ENCODE results near the gene CBR3. TPM values are rescaled to one million over a fixed set of nuclear protein-coding genes. Genes with fewer than 3 reads are reported as not detected.
A peak's percentile ranks its signal among the peaks of the same experiment; 100 is the strongest.
"Not testable (repeated sequence)": the region's sequence is repeated elsewhere in the genome, so short reads cannot be mapped to it uniquely, and the experiment has no call there.

CBR3 gene
- polyA plus RNA-seq (2013, experiment 1 of 2), result 0.41 TPM
- 0.66 TPM for polyA plus RNA-seq (2013, experiment 2 of 2)

- H3K4me3 ChIP-seq (ENCODE audit: extremely low read depth, insufficient read depth, low read length, poor library complexity, severe bottlenecking), result peak within 1 kb of the TSS; percentile 42
- no peaks in the 10 kb centered on the region for H3K4me1 ChIP-seq (ENCODE audit: control insufficient read depth, insufficient read depth, low read length, poor library complexity, severe bottlenecking)
- 1 to 2% methylated on average over 53 of the region's 53 CpGs for WGBS, 2 experiments (ENCODE audit: insufficient coverage in 2 of 2)
- H3K27ac ChIP-seq (ENCODE audit: low read depth, low read length, severe bottlenecking), result no peak within 1 kb of the TSS
- no peaks in the 10 kb centered on the region for H3K36me3 ChIP-seq (ENCODE audit: control insufficient read depth, insufficient read depth, low read length)
- no peaks in the 10 kb centered on the region for H3K9me3 ChIP-seq (ENCODE audit: control insufficient read depth, low read length)
These were observed at the start of gene CBR3 for GRCh38 chr21:36134803-36135390. CBR3 (plus strand) TSS chr21:36135079; CDS start chr21:36135193, 114 bp downstream.

- Histone ChIP-seq H3K4me3 (ENCODE audit: extremely low read depth, insufficient read depth, low read length, poor library complexity, severe bottlenecking) (no peak overlapping the region), H3K4me1 (ENCODE audit: control insufficient read depth, insufficient read depth, low read length, poor library complexity, severe bottlenecking) (no peaks in the 10 kb centered on the region), H3K9me3 (ENCODE audit: control insufficient read depth, low read length) (no peaks in the 10 kb centered on the region), H3K36me3 (ENCODE audit: control insufficient read depth, insufficient read depth, low read length) (no peaks in the 10 kb centered on the region), H3K27ac (ENCODE audit: low read depth, low read length, severe bottlenecking) (no peak overlapping the region)
- WGBS, 2 experiments (ENCODE audit: insufficient coverage in 2 of 2), result 66 to 93% methylated on average over 3 to 4 of the region's 6 CpGs
These were observed 47.3 kb upstream of the CBR3 start for GRCh38 chr21:36087362-36088138.

- 100% methylated on average over 1 to 2 of the region's 3 CpGs for WGBS, 2 experiments (ENCODE audit: insufficient coverage in 2 of 2)
- H3K27ac ChIP-seq (ENCODE audit: low read depth, low read length, severe bottlenecking), result no peak overlapping the region
These were observed 44.9 kb upstream of the CBR3 start for GRCh38 chr21:36089946-36090345.

GRCh38 chr21:36092681-36093080, 42.2 kb upstream of the CBR3 start:
- Histone ChIP-seq H3K27ac (ENCODE audit: low read depth, low read length, severe bottlenecking) (no peak overlapping the region), H3K9me3 (ENCODE audit: control insufficient read depth, low read length) (peaks cover 25% of the 10 kb centered on the region), H3K4me3 (ENCODE audit: extremely low read depth, insufficient read depth, low read length, poor library complexity, severe bottlenecking) (no peak overlapping the region), H3K4me1 (ENCODE audit: control insufficient read depth, insufficient read depth, low read length, poor library complexity, severe bottlenecking) (peaks cover 5% of the 10 kb centered on the region), H3K36me3 (ENCODE audit: control insufficient read depth, insufficient read depth, low read length) (no peaks in the 10 kb centered on the region)

More at GRCh38 chr21:36089946-36090345, 44.9 kb upstream of the CBR3 start:
- Histone ChIP-seq H3K4me3 (ENCODE audit: extremely low read depth, insufficient read depth, low read length, poor library complexity, severe bottlenecking) (no peak overlapping the region), H3K4me1 (ENCODE audit: control insufficient read depth, insufficient read depth, low read length, poor library complexity, severe bottlenecking) (no peaks in the 10 kb centered on the region), H3K9me3 (ENCODE audit: control insufficient read depth, low read length) (peaks cover 21% of the 10 kb centered on the region), H3K36me3 (ENCODE audit: control insufficient read depth, insufficient read depth, low read length) (no peaks in the 10 kb centered on the region)

- Histone ChIP-seq H3K4me3 (ENCODE audit: extremely low read depth, insufficient read depth, low read length, poor library complexity, severe bottlenecking) (no peak overlapping the region), H3K9me3 (ENCODE audit: control insufficient read depth, low read length) (peaks cover 25% of the 10 kb centered on the region), H3K4me1 (ENCODE audit: control insufficient read depth, insufficient read depth, low read length, poor library complexity, severe bottlenecking) (peaks cover 5% of the 10 kb centered on the region), H3K36me3 (ENCODE audit: control insufficient read depth, insufficient read depth, low read length) (no peaks in the 10 kb centered on the region), H3K27ac (ENCODE audit: low read depth, low read length, severe bottlenecking) (no peak overlapping the region)
- 86 to 100% methylated on average over 1 of the region's 1 CpG for WGBS, 2 experiments (ENCODE audit: insufficient coverage in 2 of 2)
These were observed 41.4 kb upstream of the CBR3 start for GRCh38 chr21:36093512-36093911.

- H3K27ac ChIP-seq (ENCODE audit: low read depth, low read length, severe bottlenecking), result no peak overlapping the region
- no peak overlapping the region for H3K4me3 ChIP-seq (ENCODE audit: extremely low read depth, insufficient read depth, low read length, poor library complexity, severe bottlenecking)
- WGBS, 2 experiments (ENCODE audit: insufficient coverage in 2 of 2), result 7 to 27% methylated on average over 1 of the region's 1 CpG
- peaks cover 25% of the 10 kb centered on the region for H3K9me3 ChIP-seq (ENCODE audit: control insufficient read depth, low read length)
- peaks cover 5% of the 10 kb centered on the region for H3K4me1 ChIP-seq (ENCODE audit: control insufficient read depth, insufficient read depth, low read length, poor library complexity, severe bottlenecking)
- no peaks in the 10 kb centered on the region for H3K36me3 ChIP-seq (ENCODE audit: control insufficient read depth, insufficient read depth, low read length)
These were observed 38.2 kb upstream of the CBR3 start for GRCh38 chr21:36096398-36097290.

GRCh38 chr21:36097427-36098181, 37.3 kb upstream of the CBR3 start:
- no peaks in the 10 kb centered on the region for H3K36me3 ChIP-seq (ENCODE audit: control insufficient read depth, insufficient read depth, low read length)
- peaks cover 25% of the 10 kb centered on the region for H3K9me3 ChIP-seq (ENCODE audit: control insufficient read depth, low read length)
- no peak overlapping the region for H3K4me3 ChIP-seq (ENCODE audit: extremely low read depth, insufficient read depth, low read length, poor library complexity, severe bottlenecking)
- 69 to 70% methylated on average over 5 to 7 of the region's 8 CpGs for WGBS, 2 experiments (ENCODE audit: insufficient coverage in 2 of 2)
- no peak overlapping the region for H3K27ac ChIP-seq (ENCODE audit: low read depth, low read length, severe bottlenecking)
- H3K4me1 ChIP-seq (ENCODE audit: control insufficient read depth, insufficient read depth, low read length, poor library complexity, severe bottlenecking), result peaks cover 5% of the 10 kb centered on the region

GRCh38 chr21:36098182-36098532, 36.7 kb upstream of the CBR3 start:
- WGBS, 2 experiments (ENCODE audit: insufficient coverage in 2 of 2), result 89 to 94% methylated on average over 2 of the region's 2 CpGs

GRCh38 chr21:36099000-36099399, 35.9 kb upstream of the CBR3 start:
- H3K4me3 ChIP-seq (ENCODE audit: extremely low read depth, insufficient read depth, low read length, poor library complexity, severe bottlenecking), result no peak overlapping the region
- no peaks in the 10 kb centered on the region for H3K36me3 ChIP-seq (ENCODE audit: control insufficient read depth, insufficient read depth, low read length)
- H3K27ac ChIP-seq (ENCODE audit: low read depth, low read length, severe bottlenecking), result no peak overlapping the region
- peaks cover 5% of the 10 kb centered on the region for H3K4me1 ChIP-seq (ENCODE audit: control insufficient read depth, insufficient read depth, low read length, poor library complexity, severe bottlenecking)
- WGBS, 2 experiments (ENCODE audit: insufficient coverage in 2 of 2), result no CpG with 5 or more reads among the region's 3 CpGs
- peaks cover 12% of the 10 kb centered on the region for H3K9me3 ChIP-seq (ENCODE audit: control insufficient read depth, low read length)

More at GRCh38 chr21:36098182-36098532, 36.7 kb upstream of the CBR3 start:
- no peak overlapping the region for H3K27ac ChIP-seq (ENCODE audit: low read depth, low read length, severe bottlenecking)
- no peaks in the 10 kb centered on the region for H3K36me3 ChIP-seq (ENCODE audit: control insufficient read depth, insufficient read depth, low read length)
- H3K4me3 ChIP-seq (ENCODE audit: extremely low read depth, insufficient read depth, low read length, poor library complexity, severe bottlenecking), result no peak overlapping the region
- H3K9me3 ChIP-seq (ENCODE audit: control insufficient read depth, low read length), result peaks cover 19% of the 10 kb centered on the region
- peaks cover 5% of the 10 kb centered on the region for H3K4me1 ChIP-seq (ENCODE audit: control insufficient read depth, insufficient read depth, low read length, poor library complexity, severe bottlenecking)

- not testable (repeated sequence) for H3K36me3 ChIP-seq (ENCODE audit: control insufficient read depth, insufficient read depth, low read length); H3K27ac ChIP-seq (ENCODE audit: low read depth, low read length, severe bottlenecking); H3K4me3 ChIP-seq (ENCODE audit: extremely low read depth, insufficient read depth, low read length, poor library complexity, severe bottlenecking); H3K9me3 ChIP-seq (ENCODE audit: control insufficient read depth, low read length); H3K4me1 ChIP-seq (ENCODE audit: control insufficient read depth, insufficient read depth, low read length, poor library complexity, severe bottlenecking)
- 38 to 40% methylated on average over 6 to 7 of the region's 13 CpGs for WGBS, 2 experiments (ENCODE audit: insufficient coverage in 2 of 2)
These were observed 35.1 kb upstream of the CBR3 start for GRCh38 chr21:36099695-36100211.
